Measurements from ENCODE around the gene RPS6KB2. TPM values are rescaled to one million over a fixed set of nuclear protein-coding genes. Genes with fewer than 3 reads are reported as not detected.

The RPS6KB2 gene
- total and polyA plus RNA-seq, 2 donors (not counting 1 experiment from before 2014, with no cell fraction given) = 81.8 to 131 TPM

GRCh38 chr11:67410369-67410831 lies 17.9 kb upstream of the RPS6KB2 start:
- Histone ChIP-seq H3K27me3 (replicated peaks in 1 of 4; ENCODE audit: control extremely low read depth in 1 of 4, control insufficient read depth in 3 of 4, insufficient read depth in 4 of 4, low read length in 3 of 4) (no peaks in the 10 kb centered on the region), H3K4me3 (ENCODE audit: control extremely low read depth in 1 of 5, extremely low read depth in 1 of 5, insufficient read depth in 1 of 5, low read depth in 2 of 5, low read length in 4 of 5) (peak overlapping the region in 4 of 5 experiments; percentile 40 to 80 (median 56)), H3K36me3 (replicated peaks in 1 of 2; ENCODE audit: control extremely low read depth in 1 of 2, control insufficient read depth in 1 of 2, extremely low read depth in 1 of 2, insufficient read depth in 2 of 2, low read length in 1 of 2) (peaks cover 0 to 42% of the 10 kb centered on the region in 2 experiments), H3K9me3 (ENCODE audit: control extremely low read depth in 1 of 3, control insufficient read depth in 2 of 3, insufficient read depth in 1 of 3, low read length in 2 of 3) (peaks cover 0 to 2% (median 0%) of the 10 kb centered on the region in 3 donors), H4K20me1 (ENCODE audit: control insufficient read depth, insufficient read depth, low read length, poor library complexity, severe bottlenecking) (peaks cover 31% of the 10 kb centered on the region), H3K27ac (ENCODE audit: low read length in 2 of 2) (peak overlapping the region; percentile 83 to 88), H2AFZ (ENCODE audit: insufficient read depth, low read depth, low read length, poor library complexity, severe bottlenecking) (no peak overlapping the region), H3K9ac (ENCODE audit: low read length) (peak overlapping the region; percentile 73), H3K79me2 (ENCODE audit: control insufficient read depth, insufficient read depth, low read length) (peaks cover 50% of the 10 kb centered on the region), H3K4me1 (ENCODE audit: control insufficient read depth in 2 of 2, insufficient read depth in 2 of 2, low read length in 2 of 2) (peaks cover 91 to 98% of the 10 kb centered on the region in 2 donors), H3K4me2 (replicated peaks; ENCODE audit: low read depth, low read length, poor library complexity, severe bottlenecking) (peak overlapping the region; percentile 89)
- intact Hi-C loops (cut with micrococcal nuclease) = no loop called here
- Mint-ChIP-seq H3K9me3 (ENCODE audit: insufficient read depth) (no peaks in the 10 kb centered on the region), H3K4me1 (peaks cover 86% of the 10 kb centered on the region), H3K27me3 (no peaks in the 10 kb centered on the region), H3K27ac (peak overlapping the region; percentile 100), H3K4me3 (peak overlapping the region; percentile 91)
- POLR2A ChIA-PET = interaction anchor here (1.3 to 4.8 kb wide), 5 partner anchors 7 to 55 kb away, joined by 4 to 79 read pairs (median 71); partner anchors contain the start of genes PPP1CA, PTPRCAP and TBC1D10C
- DNase-seq = no peak
- TF ChIP-seq CTCF (IDR thresholded peaks at IDR 0.05) (no peak), EZH2 (IDR thresholded peaks at IDR 0.05; ENCODE audit: borderline replicate concordance, insufficient read depth, low read depth, low read length, poor library complexity, severe bottlenecking) (no peak)
- ATAC-seq (ENCODE audit: low read depth) = no peak
- CTCF ChIA-PET = no interaction called here
- WGBS (ENCODE audit: insufficient coverage) = 53% methylated on average over 4 of the region's 15 CpGs
